ENCODE data around the gene RETN.
A peak's percentile ranks its signal among the peaks of the same experiment; 100 is the strongest.

The RETN gene

DNA sequence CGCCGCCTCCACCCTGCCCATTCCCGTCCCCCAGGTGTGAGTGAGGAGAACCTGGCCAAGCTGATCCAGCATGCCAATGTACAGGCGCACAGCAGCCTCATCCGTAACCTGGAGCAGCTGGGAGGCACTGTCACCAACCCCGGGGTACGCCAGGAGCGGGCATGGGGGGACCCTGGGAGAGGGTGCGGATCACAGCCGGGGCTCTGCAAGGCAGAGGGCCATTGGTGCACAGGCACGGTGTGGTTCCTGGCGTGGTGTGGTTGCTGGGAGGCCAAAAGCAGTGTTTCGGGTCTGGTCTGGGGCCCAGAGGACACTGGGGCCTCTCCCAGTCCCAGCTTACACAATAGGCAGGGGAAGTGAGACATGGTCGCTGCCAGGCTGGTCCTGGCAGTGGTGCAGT lies 23.7 kb upstream of the RETN start:
- peak; percentile 71 for DNase-seq (ENCODE audit: low read depth)
- TF ChIP-seq POLR2A (IDR thresholded peaks at IDR 0.05; ENCODE audit: extremely low read depth, insufficient read length): no peak
- TF ChIP-seq MYC (IDR thresholded peaks at IDR 0.05; ENCODE audit: low read depth, low read length): no peak
- TF ChIP-seq, protein P1, sequence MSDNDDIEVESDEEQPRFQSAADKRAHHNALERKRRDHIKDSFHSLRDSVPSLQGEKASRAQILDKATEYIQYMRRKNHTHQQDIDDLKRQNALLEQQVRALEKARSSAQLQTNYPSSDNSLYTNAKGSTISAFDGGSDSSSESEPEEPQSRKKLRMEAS (IDR thresholded peaks at IDR 0.05; ENCODE audit: low read depth, low read length): no peak
- TF ChIP-seq, protein P2, sequence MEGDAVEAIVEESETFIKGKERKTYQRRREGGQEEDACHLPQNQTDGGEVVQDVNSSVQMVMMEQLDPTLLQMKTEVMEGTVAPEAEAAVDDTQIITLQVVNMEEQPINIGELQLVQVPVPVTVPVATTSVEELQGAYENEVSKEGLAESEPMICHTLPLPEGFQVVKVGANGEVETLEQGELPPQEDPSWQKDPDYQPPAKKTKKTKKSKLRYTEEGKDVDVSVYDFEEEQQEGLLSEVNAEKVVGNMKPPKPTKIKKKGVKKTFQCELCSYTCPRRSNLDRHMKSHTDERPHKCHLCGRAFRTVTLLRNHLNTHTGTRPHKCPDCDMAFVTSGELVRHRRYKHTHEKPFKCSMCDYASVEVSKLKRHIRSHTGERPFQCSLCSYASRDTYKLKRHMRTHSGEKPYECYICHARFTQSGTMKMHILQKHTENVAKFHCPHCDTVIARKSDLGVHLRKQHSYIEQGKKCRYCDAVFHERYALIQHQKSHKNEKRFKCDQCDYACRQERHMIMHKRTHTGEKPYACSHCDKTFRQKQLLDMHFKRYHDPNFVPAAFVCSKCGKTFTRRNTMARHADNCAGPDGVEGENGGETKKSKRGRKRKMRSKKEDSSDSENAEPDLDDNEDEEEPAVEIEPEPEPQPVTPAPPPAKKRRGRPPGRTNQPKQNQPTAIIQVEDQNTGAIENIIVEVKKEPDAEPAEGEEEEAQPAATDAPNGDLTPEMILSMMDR (IDR thresholded peaks at IDR 0.05; ENCODE audit: low read depth, low read length): no peak
- H3K4me3 ChIP-seq (ENCODE audit: low read depth, low read length): no peak overlapping the region

DNA sequence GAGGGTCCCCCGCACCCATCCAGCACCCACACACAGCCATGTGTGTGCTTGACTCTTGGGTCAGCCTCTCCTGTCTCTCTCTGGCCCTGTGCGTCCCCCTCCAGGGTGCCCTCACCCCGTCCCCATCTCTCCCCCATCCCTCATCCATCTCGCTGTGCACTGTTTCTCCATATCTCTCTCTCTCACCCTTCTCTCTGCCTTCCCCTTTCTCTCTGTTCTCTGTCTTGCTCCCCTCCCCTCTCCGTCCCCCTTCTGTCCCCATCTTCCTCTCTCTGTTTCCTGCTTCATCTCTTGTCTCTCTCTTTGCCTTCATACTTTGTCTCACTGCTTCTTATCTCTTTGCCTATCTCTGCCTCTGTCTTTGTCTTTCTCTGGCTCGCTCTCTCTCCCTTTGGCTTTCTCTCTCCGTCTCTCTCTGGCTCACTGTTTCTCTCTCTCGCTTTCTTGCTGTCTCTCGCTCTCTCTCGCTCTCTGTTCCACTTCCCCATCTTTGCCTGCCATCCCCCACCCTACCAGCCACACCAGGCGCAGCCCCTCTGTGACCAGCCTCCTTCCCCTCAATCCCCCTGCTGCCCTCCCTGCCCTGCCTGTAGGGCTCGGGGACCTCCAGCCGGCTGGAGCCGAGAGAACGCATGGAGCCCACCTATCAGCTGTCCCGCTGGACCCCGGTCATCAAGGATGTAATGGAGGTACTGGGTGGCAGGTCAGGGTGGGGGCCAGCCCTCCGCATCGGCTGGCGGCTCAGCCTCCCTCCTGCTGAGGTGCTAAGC lies 23.0 kb upstream of the RETN start:
- no peak overlapping the region for H3K4me3 ChIP-seq (ENCODE audit: low read depth, low read length)

DNA sequence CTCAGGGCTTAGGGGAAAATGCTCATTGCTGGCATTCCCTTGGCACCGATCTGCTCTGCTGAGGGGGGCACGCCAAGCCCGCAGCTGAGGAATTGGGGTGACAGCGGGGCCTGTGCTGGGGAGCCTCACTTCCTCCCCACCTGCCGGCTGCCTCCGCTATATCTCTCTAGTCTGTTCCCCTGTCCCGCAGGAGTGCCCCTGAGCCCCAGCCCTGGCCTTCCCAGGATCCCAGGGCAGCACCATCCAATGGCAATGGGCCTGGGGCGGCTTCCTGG lies 22.5 kb upstream of the RETN start:
- TF ChIP-seq, protein P1 (IDR thresholded peaks at IDR 0.05; ENCODE audit: low read depth, low read length): no peak
- no peak for TF ChIP-seq MYC (IDR thresholded peaks at IDR 0.05; ENCODE audit: low read depth, low read length)
- no peak overlapping the region for H3K4me3 ChIP-seq (ENCODE audit: low read depth, low read length)
- no peak for DNase-seq (ENCODE audit: low read depth)

More for the DNA sequence above, 23.0 kb upstream of the RETN start:
- no peak for DNase-seq (ENCODE audit: low read depth)
- TF ChIP-seq, protein P1 (IDR thresholded peaks at IDR 0.05; ENCODE audit: low read depth, low read length): no peak
- TF ChIP-seq, protein P2 (IDR thresholded peaks at IDR 0.05; ENCODE audit: low read depth, low read length): no peak
- TF ChIP-seq POLR2A (IDR thresholded peaks at IDR 0.05; ENCODE audit: extremely low read depth, insufficient read length): no peak
- TF ChIP-seq MYC (IDR thresholded peaks at IDR 0.05; ENCODE audit: low read depth, low read length): no peak

DNA sequence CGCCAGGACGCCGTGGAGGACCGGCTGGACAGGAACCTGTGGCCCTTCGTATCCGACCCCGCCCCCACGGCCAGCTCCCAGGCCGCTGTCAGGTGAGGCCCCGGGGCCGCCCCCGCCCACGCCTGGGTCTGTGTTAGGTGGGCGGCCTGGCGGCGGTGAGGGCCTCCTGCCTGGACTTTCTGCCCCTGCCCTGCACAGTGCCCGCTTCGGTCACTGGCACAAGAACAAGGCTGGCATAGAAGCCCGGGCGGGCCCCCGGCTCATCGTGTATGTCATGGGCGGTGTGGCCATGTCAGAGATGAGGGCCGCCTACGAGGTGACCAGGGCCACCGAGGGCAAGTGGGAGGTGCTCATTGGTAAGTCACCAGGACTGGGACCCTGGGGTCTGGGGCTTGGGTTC lies 21.7 kb upstream of the RETN start:
- no peak for DNase-seq (ENCODE audit: low read depth)
- H3K4me3 ChIP-seq (ENCODE audit: low read depth, low read length): no peak overlapping the region
- TF ChIP-seq, protein P1 (IDR thresholded peaks at IDR 0.05; ENCODE audit: low read depth, low read length): no peak
- no peak for TF ChIP-seq POLR2A (IDR thresholded peaks at IDR 0.05; ENCODE audit: extremely low read depth, insufficient read length)
- TF ChIP-seq, protein P2 (IDR thresholded peaks at IDR 0.05; ENCODE audit: low read depth, low read length): no peak
- no peak for TF ChIP-seq MYC (IDR thresholded peaks at IDR 0.05; ENCODE audit: low read depth, low read length)

DNA sequence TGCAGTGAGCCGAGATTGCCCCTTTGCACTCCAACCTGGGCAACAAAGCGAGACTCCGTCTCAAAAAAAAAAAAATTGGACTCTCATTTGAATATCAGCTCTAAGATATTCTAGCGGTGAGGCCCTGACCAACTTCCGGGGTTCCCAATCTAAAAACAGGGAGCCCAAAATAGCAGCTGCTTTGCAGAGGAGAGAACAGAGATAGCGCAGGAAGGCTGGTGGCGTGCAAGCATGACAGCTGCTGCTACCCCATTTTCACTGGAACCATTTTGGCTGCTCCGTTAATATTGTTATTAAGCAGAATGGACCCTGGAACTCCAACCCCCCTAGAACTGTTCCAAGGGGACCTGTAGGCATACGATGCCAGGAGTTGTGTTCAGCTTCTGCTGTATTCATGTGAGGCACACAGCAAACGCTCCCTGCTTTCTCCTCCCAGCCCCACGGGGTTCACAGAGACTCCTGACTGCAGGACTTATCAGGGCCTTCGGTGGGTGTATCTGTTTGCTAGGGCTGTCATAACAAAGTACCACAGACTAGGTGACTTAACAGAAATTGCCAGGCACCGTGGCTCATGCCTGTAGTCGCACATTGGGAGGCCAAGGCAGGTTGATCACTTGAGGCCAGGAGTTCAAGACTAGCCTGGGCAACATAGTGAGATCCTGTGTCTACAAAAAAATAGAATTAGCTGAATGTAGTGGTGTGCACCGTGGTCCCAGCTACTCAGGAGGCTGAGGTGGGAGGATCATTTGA lies 20.4 kb upstream of the RETN start:
- TF ChIP-seq MYC (IDR thresholded peaks at IDR 0.05; ENCODE audit: low read depth, low read length) (no peak), POLR2A (IDR thresholded peaks at IDR 0.05; ENCODE audit: extremely low read depth, insufficient read length) (no peak)
- TF ChIP-seq, protein P2 (IDR thresholded peaks at IDR 0.05; ENCODE audit: low read depth, low read length): no peak
- TF ChIP-seq, protein P1 (IDR thresholded peaks at IDR 0.05; ENCODE audit: low read depth, low read length): no peak
- no peak for DNase-seq (ENCODE audit: low read depth)
- no peak overlapping the region for H3K4me3 ChIP-seq (ENCODE audit: low read depth, low read length)

DNA sequence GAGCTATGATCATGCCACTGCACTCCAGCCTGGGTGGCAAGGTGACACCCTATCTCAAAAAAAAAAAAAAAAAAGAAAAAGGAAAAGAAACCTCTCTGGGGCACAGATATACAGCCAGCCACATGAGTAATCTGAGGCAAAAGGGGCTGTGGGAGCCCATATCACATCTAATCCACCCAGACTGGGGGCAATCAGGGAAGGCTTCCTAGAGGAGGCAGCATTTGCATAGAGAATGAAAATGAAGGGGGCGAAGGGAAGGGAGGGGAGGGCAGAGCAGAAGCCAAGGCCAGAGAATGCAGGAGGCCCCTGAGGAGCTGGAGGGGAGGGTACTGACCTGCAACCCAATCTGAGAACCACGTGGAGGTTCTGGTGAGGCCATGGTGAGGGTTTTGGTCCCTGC lies 18.7 kb upstream of the RETN start:
- TF ChIP-seq, protein P1 (IDR thresholded peaks at IDR 0.05; ENCODE audit: low read depth, low read length): no peak
- no peak for TF ChIP-seq MYC (IDR thresholded peaks at IDR 0.05; ENCODE audit: low read depth, low read length)
- no peak for TF ChIP-seq POLR2A (IDR thresholded peaks at IDR 0.05; ENCODE audit: extremely low read depth, insufficient read length)
- TF ChIP-seq, protein P2 (IDR thresholded peaks at IDR 0.05; ENCODE audit: low read depth, low read length): no peak
- H3K4me3 ChIP-seq (ENCODE audit: low read depth, low read length): no peak overlapping the region
- DNase-seq (ENCODE audit: low read depth): no peak
